Esophagus (tissue), 2 donors: ENCODE data around the gene MYO9B. TPM values are rescaled to one million over a fixed set of nuclear protein-coding genes. Genes with fewer than 3 reads are reported as not detected.

Experiments
- H3K27ac ChIP-seq, 2 donors: one replicate each; pipeline ENCODE4 v1.5.1; 2013; ENCODE audit warnings: low read depth in 2 of 2, mild to moderate bottlenecking in 2 of 2, inconsistent platforms in 1 of 2, low read length in 1 of 2, moderate library complexity in 1 of 2
- H3K27me3 ChIP-seq, 2 donors: one replicate each; pipeline ENCODE4 v1.6.1; 2013; ENCODE audit warnings: low read length in 2 of 2, control low read depth in 1 of 2, mild to moderate bottlenecking in 1 of 2; ENCODE audit not compliant: insufficient read depth in 2 of 2, control insufficient read depth in 1 of 2
- H3K36me3 ChIP-seq, 2 donors: one replicate each; pipeline ENCODE4 v1.6.1; 2013; ENCODE audit warnings: low read length in 1 of 2; ENCODE audit not compliant: control insufficient read depth in 2 of 2, insufficient read depth in 2 of 2
- H3K4me1 ChIP-seq, 2 donors: one replicate each; pipeline ENCODE4 v1.6.1; 2013; ENCODE audit warnings: low read length in 1 of 2; ENCODE audit not compliant: control insufficient read depth in 2 of 2, insufficient read depth in 2 of 2
- H3K4me3 ChIP-seq, 2 donors: one replicate each; pipeline ENCODE4 v1.5.1; 2013; ENCODE audit warnings: low read length in 2 of 2, mild to moderate bottlenecking in 2 of 2, low read depth in 1 of 2, moderate library complexity in 1 of 2
- H3K9me3 ChIP-seq, 2 donors: one replicate each; pipeline ENCODE4 v1.6.1; 2013; ENCODE audit warnings: mild to moderate bottlenecking in 2 of 2, low read depth in 1 of 2, low read length in 1 of 2, moderate library complexity in 1 of 2; ENCODE audit not compliant: control insufficient read depth in 2 of 2, insufficient read depth in 1 of 2
- WGBS, 2 donors: extraction: QIAGEN DNeasy Blood & Tissue Kit; methylation state at CpG; one replicate each; pipeline ENCODE4 v1.1.7; 2013; 5-methylcytosine and 5-hydroxymethylcytosine counted together
- polyA plus RNA-seq, 2 donors: library from polyadenylated mRNA; stranded (reverse); fragments of 200-250 nt; gene quantifications; one replicate each; pipeline ENCODE4 v1.2.3, GENCODE V29; 2013
- donor health status: healthy with polysubstance abuse.
- donor health status: Bipolar disorder and iron deficiency.

MYO9B gene
- polyA plus RNA-seq, 2 donors: 24.2 to 41.2 TPM

GRCh38 chr19:17209126-17210036, 133.8 kb downstream of the MYO9B start:
- WGBS, 2 donors: 74 to 82% methylated on average over 27 to 28 of the region's 28 CpGs
- Histone ChIP-seq H3K9me3 (no peaks in the 10 kb centered on the region), H3K27me3 (no peaks in the 10 kb centered on the region), H3K36me3 (peaks cover 0 to 60% of the 10 kb centered on the region in 2 donors), H3K27ac (no peak overlapping the region), H3K4me1 (peaks cover 0 to 10% of the 10 kb centered on the region in 2 donors), H3K4me3 (no peak overlapping the region)

DNA sequence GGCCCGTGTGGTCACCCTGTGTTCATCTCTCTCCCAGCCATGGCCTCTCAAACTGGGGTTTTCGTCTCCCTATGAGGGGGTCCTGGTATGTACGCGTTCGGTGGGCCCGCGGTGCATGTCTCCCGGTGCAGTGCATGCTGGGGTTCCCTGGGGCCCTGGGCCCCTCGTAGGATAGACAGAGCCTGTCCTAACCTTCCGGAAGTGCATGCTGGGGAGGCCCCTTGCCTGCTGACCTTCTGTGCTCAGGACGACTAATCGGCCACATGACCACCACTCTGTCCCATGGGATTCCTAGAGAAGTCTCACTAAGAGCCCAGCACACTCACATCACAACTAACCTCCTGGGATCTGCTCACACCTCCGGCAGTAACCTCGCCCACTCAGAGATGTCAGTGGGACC, 134.7 kb downstream of the MYO9B start:
- no peak overlapping the region for H3K4me3 ChIP-seq
- WGBS, 2 donors: 91 to 95% methylated on average over 14 of the region's 14 CpGs
- H3K9me3 ChIP-seq: no peaks in the 10 kb centered on the region
- H3K36me3 ChIP-seq: peaks cover 0 to 60% of the 10 kb centered on the region in 2 donors
- H3K4me1 ChIP-seq: peaks cover 0 to 14% of the 10 kb centered on the region in 2 donors
- H3K27ac ChIP-seq: no peak overlapping the region
- no peaks in the 10 kb centered on the region for H3K27me3 ChIP-seq

- Histone ChIP-seq H3K27ac (no peak overlapping the region), H3K36me3 (peaks cover 0 to 47% of the 10 kb centered on the region in 2 donors), H3K4me3 (no peak overlapping the region), H3K9me3 (no peaks in the 10 kb centered on the region), H3K4me1 (peaks cover 0 to 20% of the 10 kb centered on the region in 2 donors), H3K27me3 (no peaks in the 10 kb centered on the region)
- 93 to 94% methylated on average over 43 to 58 of the region's 58 CpGs for WGBS, 2 donors
Measured at GRCh38 chr19:17211547-17212446, 136.2 kb downstream of the MYO9B start.

GRCh38 chr19:17213334-17213733, 137.8 kb downstream of the MYO9B start:
- peaks cover 4 to 52% of the 10 kb centered on the region in 2 donors for H3K36me3 ChIP-seq
- no peaks in the 10 kb centered on the region for H3K9me3 ChIP-seq
- H3K4me1 ChIP-seq: peaks cover 0 to 20% of the 10 kb centered on the region in 2 donors
- H3K4me3 ChIP-seq: no peak overlapping the region
- WGBS, 2 donors: 87 to 91% methylated on average over 5 of the region's 5 CpGs
- H3K27me3 ChIP-seq: no peaks in the 10 kb centered on the region
- H3K27ac ChIP-seq: no peak overlapping the region

- no peaks in the 10 kb centered on the region for H3K9me3 ChIP-seq
- peaks cover 4 to 47% of the 10 kb centered on the region in 2 donors for H3K36me3 ChIP-seq
- H3K27ac ChIP-seq: peak overlapping the region; percentile 75 to 99
- peaks cover 0 to 15% of the 10 kb centered on the region in 2 donors for H3K4me1 ChIP-seq
- no peaks in the 10 kb centered on the region for H3K27me3 ChIP-seq
- peak overlapping the region; percentile 69 to 73 for H3K4me3 ChIP-seq
- 26 to 27% methylated on average over 16 of the region's 16 CpGs for WGBS, 2 donors
Measured at GRCh38 chr19:17214508-17215126, 139.0 kb downstream of the MYO9B start.

GRCh38 chr19:17215127-17215971, 139.8 kb downstream of the MYO9B start, which contains the start of gene USE1:
USE1 (plus strand) TSS chr19:17215357; CDS start chr19:17215406, 49 bp downstream.
- no peaks in the 10 kb centered on the region for H3K9me3 ChIP-seq
- H3K27me3 ChIP-seq: no peaks in the 10 kb centered on the region
- peak within 1 kb of the TSS; percentile 69 to 73 for H3K4me3 ChIP-seq
- H3K36me3 ChIP-seq: peaks cover 4 to 40% of the 10 kb centered on the region in 2 donors
- peak within 1 kb of the TSS; percentile 75 to 99 for H3K27ac ChIP-seq
- 3 to 5% methylated on average over 50 to 56 of the region's 56 CpGs for WGBS, 2 donors
- H3K4me1 ChIP-seq: peaks cover 0 to 13% of the 10 kb centered on the region in 2 donors

- Histone ChIP-seq H3K27ac (peak overlapping the region; percentile 75 to 99), H3K36me3 (peaks cover 4 to 36% of the 10 kb centered on the region in 2 donors), H3K4me1 (peaks cover 0 to 14% of the 10 kb centered on the region in 2 donors), H3K27me3 (no peaks in the 10 kb centered on the region), H3K4me3 (peak overlapping the region in 1 of 2 donors; percentile 69), H3K9me3 (no peaks in the 10 kb centered on the region)
- WGBS, 2 donors: 79 to 81% methylated on average over 13 of the region's 13 CpGs
Measured at GRCh38 chr19:17216058-17216670, 140.6 kb downstream of the MYO9B start.

DNA sequence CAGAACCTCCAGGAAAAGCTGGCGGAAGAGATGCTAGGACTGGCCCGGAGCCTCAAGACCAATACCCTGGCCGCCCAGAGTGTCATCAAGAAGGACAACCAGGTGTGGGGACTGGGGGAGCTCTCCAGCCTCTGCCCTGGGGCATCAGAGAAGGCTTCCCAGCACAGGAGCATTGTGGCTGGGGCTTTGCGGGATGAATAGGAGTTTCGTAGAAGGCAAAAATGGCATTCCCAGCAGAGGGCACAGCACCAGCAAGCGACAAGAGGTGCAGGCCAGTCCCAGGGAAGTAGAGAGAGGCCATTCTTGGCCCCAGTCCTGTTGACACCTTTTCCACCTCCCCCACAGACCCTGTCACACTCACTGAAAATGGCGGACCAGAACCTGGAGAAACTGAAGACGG, 143.7 kb downstream of the MYO9B start:
- Histone ChIP-seq H3K4me1 (peaks cover 0 to 14% of the 10 kb centered on the region in 2 donors), H3K36me3 (peaks cover 4 to 14% of the 10 kb centered on the region in 2 donors), H3K4me3 (no peak overlapping the region), H3K9me3 (no peaks in the 10 kb centered on the region), H3K27me3 (no peaks in the 10 kb centered on the region), H3K27ac (no peak overlapping the region)
- 98 to 99% methylated on average over 8 of the region's 8 CpGs for WGBS, 2 donors
